Measurements from ENCODE around the gene PCTP.

Gene PCTP

GRCh38 chr17:55813944-55814343 is 63.1 kb downstream of the PCTP start:
- DNase-seq (ENCODE audit: low read depth): no peak
- TF ChIP-seq CTCF (IDR thresholded peaks at IDR 0.05; ENCODE audit: low read depth, low read length, missing control alignments): no peak
- H3K4me3 ChIP-seq (ENCODE audit: low read depth, low read length): no peak overlapping the region

GRCh38 chr17:55814377-55814776 is 63.5 kb downstream of the PCTP start:
- no peak for DNase-seq (ENCODE audit: low read depth)
- H3K4me3 ChIP-seq (ENCODE audit: low read depth, low read length): no peak overlapping the region
- no peak for TF ChIP-seq CTCF (IDR thresholded peaks at IDR 0.05; ENCODE audit: low read depth, low read length, missing control alignments)

GRCh38 chr17:55816532-55817396 is 65.9 kb downstream of the PCTP start:
- no peak for DNase-seq (ENCODE audit: low read depth)
- TF ChIP-seq CTCF (IDR thresholded peaks at IDR 0.05; ENCODE audit: low read depth, low read length, missing control alignments): no peak
- no peak overlapping the region for H3K4me3 ChIP-seq (ENCODE audit: low read depth, low read length)

DNA sequence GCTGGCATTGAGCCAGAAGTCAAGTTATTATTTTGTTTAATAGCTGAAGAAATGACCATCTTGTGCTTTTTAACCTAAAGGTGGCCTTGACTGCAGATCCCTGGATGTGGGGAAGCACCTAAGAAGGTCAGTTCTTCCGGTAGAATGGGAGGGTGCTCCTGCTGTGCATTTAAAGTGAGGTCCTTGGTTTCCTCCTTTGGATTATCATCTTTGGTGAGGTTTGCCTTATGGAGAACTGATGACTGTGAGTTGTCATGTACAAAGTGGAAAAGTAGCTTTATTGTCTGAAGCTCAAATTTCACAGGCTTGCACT is 66.5 kb downstream of the PCTP start:
- no peak for TF ChIP-seq CTCF (IDR thresholded peaks at IDR 0.05; ENCODE audit: low read depth, low read length, missing control alignments)
- no peak for DNase-seq (ENCODE audit: low read depth)
- H3K4me3 ChIP-seq (ENCODE audit: low read depth, low read length): no peak overlapping the region

GRCh38 chr17:55818026-55818425 is 67.2 kb downstream of the PCTP start:
- H3K4me3 ChIP-seq (ENCODE audit: low read depth, low read length): no peak overlapping the region
- DNase-seq (ENCODE audit: low read depth): no peak
- TF ChIP-seq CTCF (IDR thresholded peaks at IDR 0.05; ENCODE audit: low read depth, low read length, missing control alignments): no peak

GRCh38 chr17:55818451-55819375 is 67.9 kb downstream of the PCTP start:
- DNase-seq (ENCODE audit: low read depth): no peak
- no peak overlapping the region for H3K4me3 ChIP-seq (ENCODE audit: low read depth, low read length)
- no peak for TF ChIP-seq CTCF (IDR thresholded peaks at IDR 0.05; ENCODE audit: low read depth, low read length, missing control alignments)
